Right lobe of liver (tissue), 4 donors: Measurements from ENCODE around the gene AMMECR1.

Experiments
- CTCF ChIP-seq, 4 donors: fragments of 200-600 bp in 3 of 4; fragments of 450-650 bp in 1 of 4; IDR thresholded peaks; one replicate each; pipeline versions ENCODE4 v1.5.1 to v1.8.0; 2016 to 2022; ENCODE audit warnings: antibody characterized with exemption in 4 of 4, mild to moderate bottlenecking in 2 of 4
- POLR2A ChIP-seq: fragments of 450-650 bp; IDR thresholded peaks from one replicate; pipeline ENCODE4 v1.6.1; 2017; ENCODE audit warnings: antibody characterized with exemption, mild to moderate bottlenecking
- donor health status: DM: no; HTN: no; CAD: no.
- donor health status: DM: no; HTN: no; CAD: no.
- donor health status: DM: no; HTN: yes; CAD: no.

GRCh38 chrX:110159235-110159634, 158.7 kb downstream of the AMMECR1 start:
- TF ChIP-seq CTCF (IDR thresholded peaks at IDR 0.05) (no peak), POLR2A (no peak)
